Measurements from ENCODE around the gene DDX31.

The DDX31 gene

GRCh38 chr9:132591751-132592314 is 78.0 kb downstream of the DDX31 start:
- DNase-seq, result no peak

- DNase-seq, result no peak
Measured at GRCh38 chr9:132591244-132591643, 78.5 kb downstream of the DDX31 start.

- no peak for DNase-seq
Measured at GRCh38 chr9:132590318-132591182, 79.2 kb downstream of the DDX31 start.

- DNase-seq, result no peak
Measured at GRCh38 chr9:132590037-132590317, 79.8 kb downstream of the DDX31 start.

- peak in 1 of 2 experiments; percentile 41 for DNase-seq
Measured at GRCh38 chr9:132589148-132590036, 80.4 kb downstream of the DDX31 start.

- DNase-seq, result no peak
Measured at GRCh38 chr9:132588501-132589147, 81.2 kb downstream of the DDX31 start.

GRCh38 chr9:132588098-132588497 is 81.7 kb downstream of the DDX31 start:
- no peak for DNase-seq

- no peak for DNase-seq
Measured at GRCh38 chr9:132587592-132587955, 82.2 kb downstream of the DDX31 start.

- DNase-seq, result no peak
Measured at GRCh38 chr9:132586830-132587591, 82.8 kb downstream of the DDX31 start.

GRCh38 chr9:132585954-132586829 is 83.6 kb downstream of the DDX31 start:
- DNase-seq, result no peak

- DNase-seq, result no peak
Measured at GRCh38 chr9:132584601-132585560, 84.9 kb downstream of the DDX31 start.

- no peak for DNase-seq
Measured at GRCh38 chr9:132583584-132584304, 86.0 kb downstream of the DDX31 start.

- no peak for DNase-seq
Measured at GRCh38 chr9:132582786-132583583, 86.8 kb downstream of the DDX31 start.

GRCh38 chr9:132582276-132582785 is 87.5 kb downstream of the DDX31 start, which contains the start of gene BARHL1:
Gene BARHL1 (plus strand): TSS chr9:132582606. CDS start chr9:132582798, 192 bp downstream.
- peak in 1 of 2 experiments; percentile 61 for DNase-seq

GRCh38 chr9:132579427-132579798 is 90.4 kb downstream of the DDX31 start:
- no peak for DNase-seq

- no peak for DNase-seq
Measured at GRCh38 chr9:132578367-132578932, 91.3 kb downstream of the DDX31 start.

- DNase-seq, result no peak
Measured at GRCh38 chr9:132577119-132577518, 92.7 kb downstream of the DDX31 start.

- no peak for DNase-seq
Measured at GRCh38 chr9:132575811-132576210, 94.0 kb downstream of the DDX31 start.

All from NCI-H526 (cell line).